Occipital lobe (tissue), 2 donors: ENCODE results near the gene INTS6L. TPM values are rescaled to one million over a fixed set of nuclear protein-coding genes. Genes with fewer than 3 reads are reported as not detected.
A peak's percentile ranks its signal among the peaks of the same experiment; 100 is the strongest.

ENCODE experiments used
- DNase-seq: peaks from one replicate; lab custom pipeline; 2025; lab: John Stamatoyannopoulos, UW
- total RNA-seq: library from RNA; depleted of rRNA; stranded (reverse); fragments of >200 nt; gene quantifications from one replicate; pipeline ENCODE4 v1.2.3, GENCODE V29; 2014

Gene INTS6L, protein sequence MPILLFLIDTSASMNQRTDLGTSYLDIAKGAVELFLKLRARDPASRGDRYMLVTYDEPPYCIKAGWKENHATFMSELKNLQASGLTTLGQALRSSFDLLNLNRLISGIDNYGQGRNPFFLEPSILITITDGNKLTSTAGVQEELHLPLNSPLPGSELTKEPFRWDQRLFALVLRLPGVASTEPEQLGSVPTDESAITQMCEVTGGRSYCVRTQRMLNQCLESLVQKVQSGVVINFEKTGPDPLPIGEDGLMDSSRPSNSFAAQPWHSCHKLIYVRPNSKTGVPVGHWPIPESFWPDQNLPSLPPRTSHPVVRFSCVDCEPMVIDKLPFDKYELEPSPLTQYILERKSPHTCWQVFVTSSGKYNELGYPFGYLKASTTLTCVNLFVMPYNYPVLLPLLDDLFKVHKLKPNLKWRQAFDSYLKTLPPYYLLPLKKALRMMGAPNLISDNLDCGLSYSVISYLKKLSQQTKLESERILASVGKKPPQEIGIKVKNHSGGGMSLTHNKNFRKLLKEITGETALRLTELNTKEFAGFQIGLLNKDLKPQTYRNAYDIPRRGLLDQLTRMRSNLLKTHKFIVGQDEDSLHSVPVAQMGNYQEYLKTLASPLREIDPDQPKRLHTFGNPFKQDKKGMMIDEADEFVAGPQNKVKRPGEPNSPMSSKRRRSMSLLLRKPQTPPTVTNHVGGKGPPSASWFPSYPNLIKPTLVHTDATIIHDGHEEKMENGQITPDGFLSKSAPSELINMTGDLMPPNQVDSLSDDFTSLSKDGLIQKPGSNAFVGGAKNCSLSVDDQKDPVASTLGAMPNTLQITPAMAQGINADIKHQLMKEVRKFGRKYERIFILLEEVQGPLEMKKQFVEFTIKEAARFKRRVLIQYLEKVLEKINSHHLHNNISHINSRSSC
- total RNA-seq, result 33.1 TPM

DNA sequence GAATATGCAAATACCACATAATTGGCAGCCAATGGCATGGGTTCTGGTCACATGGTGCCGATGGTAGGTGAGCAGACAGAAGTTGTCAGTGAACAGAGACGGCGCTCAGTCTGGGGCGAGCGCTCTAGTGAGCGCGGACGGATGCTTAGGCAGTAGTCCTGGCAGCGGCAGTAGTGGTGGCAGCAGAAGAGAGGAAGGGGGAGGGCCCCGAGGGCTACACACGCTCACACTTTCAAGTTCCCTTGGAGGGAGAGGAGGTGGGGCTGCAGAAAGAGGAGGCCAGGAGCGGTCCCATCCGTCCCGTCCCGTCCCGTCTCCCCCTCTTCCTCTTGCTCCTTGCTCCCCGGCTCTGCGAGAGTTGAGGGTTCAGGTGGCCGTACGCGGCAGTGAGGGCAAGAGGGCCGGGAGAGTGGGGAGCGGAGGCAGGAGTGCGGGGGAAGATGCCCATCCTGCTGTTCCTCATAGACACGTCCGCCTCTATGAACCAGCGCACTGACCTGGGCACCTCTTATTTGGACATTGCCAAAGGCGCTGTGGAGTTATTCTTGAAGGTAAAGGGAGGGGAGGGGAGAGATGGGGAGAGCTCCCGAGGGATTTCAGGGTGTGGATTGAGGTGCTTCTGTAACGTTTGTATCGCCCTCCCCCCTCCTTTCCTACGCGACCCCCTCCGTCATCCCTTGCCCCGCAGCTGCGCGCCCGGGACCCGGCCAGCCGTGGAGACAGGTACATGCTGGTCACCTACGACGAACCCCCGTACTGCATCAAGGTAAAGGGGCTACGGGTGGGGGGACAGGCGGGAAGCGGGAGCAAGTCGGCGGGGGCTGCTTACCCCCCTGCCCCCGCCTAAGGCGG, at the start of gene INTS6L:
Gene INTS6L (plus strand): TSS at position 108 of the 852 bp plus-strand sequence. CDS start 333 bp downstream, at position 441.
- DNase-seq, result peak; percentile 83

GRCh38 chrX:135476378-135476777, 44.1 kb upstream of the INTS6L start:
- DNase-seq, result no peak

GRCh38 chrX:135477576-135477975, 42.9 kb upstream of the INTS6L start:
- peak; percentile 18 for DNase-seq

- DNase-seq, result no peak
Observed at GRCh38 chrX:135480076-135480475, 40.4 kb upstream of the INTS6L start.

DNA sequence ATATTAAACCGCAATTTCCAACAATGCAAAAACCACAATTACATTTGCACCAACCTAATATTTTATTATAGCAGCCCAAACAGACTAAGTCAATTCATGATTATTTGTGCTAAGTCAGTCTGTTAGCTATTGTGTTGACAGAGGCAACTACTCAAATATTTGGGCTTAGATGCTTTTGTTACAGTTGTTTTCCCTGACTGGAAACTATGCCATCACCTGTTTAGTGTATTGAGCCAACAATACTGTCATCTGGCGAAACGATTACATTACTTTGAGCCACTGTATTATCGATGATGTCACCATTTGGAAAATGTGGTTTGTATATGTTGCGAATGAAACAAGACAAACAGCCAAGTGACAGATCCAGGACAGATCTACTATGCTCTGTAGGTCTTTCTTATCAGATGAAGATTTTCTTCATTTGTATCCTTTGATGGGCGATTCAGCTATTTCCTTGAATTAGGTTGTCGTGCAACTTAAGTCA, 38.7 kb upstream of the INTS6L start:
- DNase-seq, result no peak

DNA sequence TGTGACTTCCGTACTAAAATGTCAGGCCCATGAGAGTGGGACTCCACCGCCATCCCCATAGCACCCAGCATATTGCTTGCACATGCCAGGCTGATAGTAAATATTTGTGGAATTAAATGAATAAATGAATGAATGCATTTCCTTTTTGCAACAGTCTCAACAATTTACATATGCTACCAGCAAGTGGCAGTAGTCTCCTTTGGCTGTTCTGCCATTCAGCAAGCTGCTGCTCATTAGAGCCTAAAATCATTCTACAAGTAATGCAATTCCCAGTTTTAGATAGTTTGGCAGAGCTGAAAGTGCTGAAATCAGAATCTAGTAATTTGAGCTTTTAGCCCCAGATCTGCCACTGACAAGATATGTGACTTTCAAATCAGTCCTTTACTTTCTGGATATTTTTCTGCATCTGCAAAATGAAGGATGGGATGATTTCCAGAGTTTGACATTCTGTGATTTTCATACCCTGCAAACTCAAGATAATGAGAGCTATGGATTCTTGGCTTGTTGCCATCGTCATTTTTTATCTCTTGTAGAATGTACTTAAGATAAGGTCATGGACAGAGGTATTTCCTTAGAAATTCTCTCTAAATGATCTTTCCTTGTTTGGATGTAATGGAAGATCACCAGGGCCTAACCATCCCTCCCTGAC, 35.7 kb upstream of the INTS6L start:
- no peak for DNase-seq

- no peak for DNase-seq
Observed at GRCh38 chrX:135489542-135489941, 30.9 kb upstream of the INTS6L start.

- no peak for DNase-seq
Observed at GRCh38 chrX:135490979-135491514, 29.4 kb upstream of the INTS6L start.

- DNase-seq, result no peak
Observed at GRCh38 chrX:135494453-135494852, 26.0 kb upstream of the INTS6L start.

GRCh38 chrX:135497736-135498135, 22.7 kb upstream of the INTS6L start:
- DNase-seq, result no peak

GRCh38 chrX:135498236-135498635, 22.2 kb upstream of the INTS6L start:
- no peak for DNase-seq

DNA sequence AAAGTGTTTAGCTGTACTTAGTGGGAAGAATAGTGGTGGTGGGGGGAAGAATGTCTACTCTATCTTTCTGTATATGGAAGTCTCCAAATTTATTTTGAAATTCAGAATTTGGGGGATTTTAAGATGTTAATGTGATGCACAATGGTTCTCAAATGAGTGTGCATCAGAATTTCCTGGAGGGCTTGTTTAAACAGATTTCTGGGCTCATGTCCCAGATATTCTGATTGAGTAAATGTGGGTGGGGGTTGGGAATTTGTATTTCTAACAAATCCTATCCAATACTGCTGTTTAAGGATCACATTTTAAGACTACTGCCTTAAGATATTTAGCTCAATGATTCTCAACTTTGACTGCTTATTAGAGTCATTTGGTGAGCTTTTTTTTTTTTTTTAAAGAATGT, 15.1 kb upstream of the INTS6L start:
- DNase-seq, result no peak

DNA sequence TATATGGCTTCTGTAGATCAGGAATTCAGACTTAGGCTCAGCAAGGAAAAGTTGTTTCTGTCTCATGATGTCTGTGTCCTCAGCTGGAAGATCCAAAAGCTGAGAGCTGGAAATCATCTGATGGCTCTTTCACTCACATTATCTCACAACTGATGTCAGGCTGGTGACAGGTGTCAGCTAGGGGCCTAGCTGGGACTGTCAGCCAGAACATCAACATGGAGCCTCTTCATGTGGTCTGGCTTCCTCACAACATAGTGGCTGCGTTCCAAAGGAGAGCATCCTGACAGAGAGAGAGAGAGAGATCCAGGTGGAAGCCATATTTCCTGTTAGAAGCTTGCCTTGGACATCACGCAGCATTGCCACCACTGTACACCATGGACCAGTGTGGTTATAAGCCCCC, 10.6 kb upstream of the INTS6L start:
- no peak for DNase-seq

DNA sequence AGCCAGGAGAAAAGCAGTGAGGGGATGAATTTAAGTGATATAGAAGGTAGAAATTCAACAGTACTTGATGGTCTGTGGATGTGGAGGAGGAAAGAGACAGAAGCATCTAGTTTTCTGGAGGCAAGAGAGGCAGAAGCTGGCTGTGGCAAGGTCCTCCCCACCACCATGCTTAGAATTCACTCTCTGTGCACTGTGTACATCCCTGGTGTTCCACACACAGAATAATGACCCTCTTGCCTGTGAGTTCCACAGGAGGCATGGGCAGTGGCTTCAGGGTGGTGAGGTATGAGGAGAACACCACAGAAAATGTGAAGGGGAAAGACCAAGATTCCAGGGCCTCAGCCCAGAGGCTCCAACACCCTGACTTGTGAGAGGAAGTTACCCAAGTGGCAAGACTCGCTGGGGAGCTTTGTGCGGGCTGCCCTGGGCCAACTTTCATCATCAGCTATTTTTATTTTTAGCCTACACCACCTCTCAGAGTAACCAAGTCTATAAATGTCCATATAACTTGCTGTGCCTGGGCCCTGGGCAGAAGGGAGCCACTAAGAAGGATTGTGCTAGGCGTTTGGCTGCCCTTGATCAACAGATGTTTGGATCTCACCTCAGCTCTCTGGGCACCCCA, 7.8 kb upstream of the INTS6L start:
- DNase-seq, result no peak

GRCh38 chrX:135513130-135513515, 7.3 kb upstream of the INTS6L start:
- DNase-seq, result no peak

GRCh38 chrX:135516376-135516775, 4.1 kb upstream of the INTS6L start:
- no peak for DNase-seq

DNA sequence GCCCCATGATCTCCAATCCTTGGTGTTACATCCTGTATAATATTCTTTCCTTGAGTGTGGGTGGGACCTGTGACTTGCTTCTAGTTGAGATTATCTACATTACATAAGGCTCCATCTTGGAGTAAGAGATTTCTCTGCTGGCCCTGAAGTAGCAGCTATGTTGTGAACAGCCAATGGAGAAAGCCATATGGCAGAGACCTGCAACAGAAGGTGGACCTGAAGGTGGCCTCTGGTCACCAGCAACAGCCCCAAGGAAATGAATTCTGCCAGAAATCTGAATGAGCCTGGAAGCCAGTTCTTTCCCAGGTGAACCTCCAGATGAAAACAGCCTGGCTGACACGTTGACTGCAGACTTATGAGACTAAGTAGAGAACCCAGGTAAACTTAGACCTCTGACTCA, 2.3 kb upstream of the INTS6L start:
- DNase-seq, result no peak

DNA sequence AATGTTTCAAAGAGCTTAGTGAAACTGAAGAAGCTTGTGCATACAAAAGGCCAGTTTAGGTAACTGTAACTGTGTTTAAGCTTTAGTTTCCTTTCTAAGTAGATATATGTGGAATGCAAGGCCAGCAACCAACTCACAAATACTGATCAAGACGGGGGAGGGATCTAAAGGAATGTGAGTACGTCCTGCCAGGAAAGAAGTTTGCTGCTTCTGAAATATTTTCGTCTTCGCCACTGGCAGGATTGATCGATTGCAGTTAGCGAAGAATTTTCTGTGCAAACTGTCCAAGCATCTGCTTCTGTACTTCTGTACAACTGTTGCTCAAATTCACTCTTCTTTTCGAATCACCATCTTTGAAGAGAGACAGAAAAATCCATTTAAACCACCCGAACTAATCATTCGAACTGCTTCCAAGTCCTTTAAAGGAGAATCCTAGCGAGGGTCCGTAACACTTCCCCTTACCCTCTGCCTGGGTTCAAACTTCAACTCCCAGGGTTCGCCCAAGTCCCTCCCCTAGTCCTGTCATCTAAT, 373 bp upstream of the INTS6L start:
- no peak for DNase-seq

DNA sequence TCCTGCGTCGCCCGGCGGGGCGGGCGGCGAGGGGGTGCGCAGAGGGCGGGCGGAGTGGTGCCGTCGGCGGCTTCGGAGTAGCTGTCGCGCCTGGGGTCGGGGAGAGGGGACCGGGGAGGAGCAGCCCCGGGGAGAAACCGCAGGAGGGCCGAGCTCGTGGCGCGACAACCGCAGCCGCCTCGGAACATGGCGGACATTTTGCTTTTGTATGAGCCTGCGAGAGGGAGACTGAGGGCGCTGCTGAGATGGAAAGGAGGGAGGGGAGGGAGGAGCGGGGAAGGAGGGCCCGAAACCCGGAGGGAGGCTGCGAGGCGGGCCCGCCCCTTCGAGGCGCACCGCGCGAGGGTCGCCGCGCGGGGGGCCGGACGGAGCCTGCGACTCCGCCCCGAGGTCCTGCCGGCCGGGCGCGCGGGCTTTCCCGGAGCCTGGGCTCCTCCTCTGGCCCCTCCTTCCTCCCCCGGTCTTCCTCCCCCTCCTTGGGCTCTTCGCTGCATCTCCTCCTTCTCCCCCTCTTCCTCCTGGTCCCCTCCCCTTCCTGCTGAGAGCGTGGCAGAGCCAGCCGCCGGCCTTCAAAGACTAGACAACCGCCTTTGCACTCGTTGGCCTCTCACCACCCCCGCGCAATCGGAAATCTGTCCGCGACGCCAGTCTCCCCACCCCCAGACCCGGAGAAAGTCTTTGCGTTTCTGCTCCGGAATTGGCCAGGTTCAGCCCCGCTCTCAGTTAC, 1.1 kb downstream of the INTS6L start:
- peak; percentile 67 for DNase-seq
